Neural progenitor cell (in vitro differentiated cells): ENCODE measurements around the gene EP400. TPM values are rescaled to one million over a fixed set of nuclear protein-coding genes. Genes with fewer than 3 reads are reported as not detected.

Source experiments
- DNase-seq: peaks from one replicate; pipeline ENCODE4 v3.0.0-alpha.2; 2016; ENCODE audit warnings: low spot score
- H2AFZ ChIP-seq: fragments of 200-600 bp; sonication (generic); replicated peaks from 2 replicates; pipeline ENCODE4 v1.6.1; 2016; ENCODE audit warnings: antibody characterized with exemption
- H3F3A ChIP-seq: fragments of 200-600 bp; sonication (generic); 2 replicates; pipeline ENCODE4 v1.6.1; 2016; ENCODE audit warnings: antibody characterized with exemption, low read depth
- H3K27ac ChIP-seq: fragments of 200-600 bp; sonication (generic); 2 replicates; pipeline ENCODE4 v1.5.1; 2016; ENCODE audit warnings: mild to moderate bottlenecking
- H3K27me3 ChIP-seq: fragments of 200-600 bp; sonication (generic); 2 replicates; pipeline ENCODE4 v1.6.1; 2016; ENCODE audit warnings: mild to moderate bottlenecking, moderate library complexity
- H3K36me3 ChIP-seq: fragments of 200-600 bp; sonication (generic); 2 replicates; pipeline ENCODE4 v1.5.1; 2016
- H3K4me1 ChIP-seq: fragments of 200-600 bp; sonication (generic); 2 replicates; pipeline ENCODE4 v1.6.1; 2016; ENCODE audit warnings: mixed run types
- H3K4me2 ChIP-seq: fragments of 200-600 bp; sonication (generic); 2 replicates; pipeline ENCODE4 v1.6.1; 2016
- H3K4me3 ChIP-seq: fragments of 200-600 bp; sonication (generic); 2 replicates; pipeline ENCODE4 v1.5.1; 2016
- H3K79me2 ChIP-seq: fragments of 200-600 bp; sonication (generic); 2 replicates; pipeline ENCODE4 v1.6.1; 2016; ENCODE audit warnings: low read depth
- H3K9ac ChIP-seq: fragments of 200-600 bp; sonication (generic); 2 replicates; pipeline ENCODE4 v1.6.1; 2016
- H3K9me3 ChIP-seq: fragments of 200-600 bp; sonication (generic); 2 replicates; pipeline ENCODE4 v1.5.1; 2016; ENCODE audit warnings: low read depth
- H4K20me1 ChIP-seq: fragments of 200-600 bp; sonication (generic); 2 replicates; pipeline ENCODE4 v1.6.1; 2016; ENCODE audit warnings: low read depth
- H3K27ac Mint-ChIP-seq: 3 replicates; pipeline ENCODE4 v1.8.0; 2021; ENCODE audit warnings: mixed read lengths
- H3K27me3 Mint-ChIP-seq: 2 replicates; pipeline ENCODE4 v1.8.0; 2022; ENCODE audit warnings: low read depth, mild to moderate bottlenecking, inconsistent platforms, moderate library complexity, mixed read lengths; ENCODE audit not compliant: insufficient read depth
- H3K36me3 Mint-ChIP-seq: 3 replicates; pipeline ENCODE4 v1.8.0; 2021; ENCODE audit warnings: mixed read lengths
- H3K4me1 Mint-ChIP-seq: 3 replicates; pipeline ENCODE4 v1.8.0; 2021; ENCODE audit warnings: mixed read lengths
- H3K4me3 Mint-ChIP-seq: 3 replicates; pipeline ENCODE4 v1.8.0; 2021; ENCODE audit warnings: mild to moderate bottlenecking, moderate library complexity, mixed read lengths
- H3K9me3 Mint-ChIP-seq: 3 replicates; pipeline ENCODE4 v1.8.0; 2020; ENCODE audit warnings: mixed read lengths
- CTCF ChIP-seq: fragments of 200-600 bp; sonication (generic); IDR thresholded peaks from 2 replicates; pipeline ENCODE4 v1.5.1; 2017; ENCODE audit warnings: antibody characterized with exemption, mild to moderate bottlenecking
- EZH2 ChIP-seq: fragments of 200-600 bp; sonication (generic); IDR thresholded peaks from 2 replicates; pipeline ENCODE4 v1.6.1; 2017; ENCODE audit warnings: antibody characterized with exemption, mild to moderate bottlenecking, moderate library complexity
- EZH2phosphoT487 ChIP-seq: fragments of 200-600 bp; sonication (generic); IDR thresholded peaks from 2 replicates; pipeline ENCODE4 v1.6.1; 2017; ENCODE audit warnings: antibody characterized with exemption
- total RNA-seq: library from RNA; depleted of rRNA; stranded (reverse); fragments of >200 nt; gene quantifications from 2 replicates; pipeline ENCODE4 v1.2.3, GENCODE V29; 2015; ENCODE audit warnings: low replicate concordance

Gene EP400
- total RNA-seq, 1 donor from 2014 or later: 16.3 TPM

DNA sequence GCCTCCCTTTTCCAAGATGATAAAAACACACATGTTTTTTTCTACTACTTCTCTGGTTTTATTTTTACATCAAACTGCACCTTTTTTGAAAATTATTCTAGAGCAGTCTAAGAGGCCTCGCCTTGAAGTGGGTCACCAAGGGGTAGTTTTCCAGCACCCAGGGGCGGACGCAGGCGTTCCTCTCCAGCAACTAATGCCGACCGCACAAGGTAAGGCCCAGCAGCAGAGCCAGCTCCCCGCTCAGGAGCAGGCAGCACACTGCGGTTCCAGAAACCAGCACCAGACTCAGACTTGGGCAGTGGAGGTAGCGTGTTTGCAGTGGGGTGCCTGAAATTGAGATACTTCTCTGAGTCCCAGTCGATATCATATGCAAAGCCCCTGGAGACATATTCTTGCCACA lies 31.6 kb downstream of the EP400 start:
- Mint-ChIP-seq H3K4me3 (no peak overlapping the region), H3K9me3 (no peaks in the 10 kb centered on the region), H3K4me1 (no peaks in the 10 kb centered on the region), H3K27ac (no peak overlapping the region), H3K36me3 (peaks cover 8% of the 10 kb centered on the region), H3K27me3 (no peaks in the 10 kb centered on the region)
- Histone ChIP-seq H3K4me1 (no peaks in the 10 kb centered on the region), H3K4me2 (no peak overlapping the region), H4K20me1 (no peaks in the 10 kb centered on the region), H2AFZ (no peak overlapping the region), H3K9ac (no peak overlapping the region), H3K27ac (no peak overlapping the region), H3F3A (no peaks in the 10 kb centered on the region), H3K36me3 (no peaks in the 10 kb centered on the region), H3K79me2 (peaks cover 29% of the 10 kb centered on the region), H3K4me3 (no peak overlapping the region), H3K9me3 (no peaks in the 10 kb centered on the region), H3K27me3 (no peaks in the 10 kb centered on the region)
- TF ChIP-seq CTCF (no peak), EZH2phosphoT487 (no peak), EZH2 (no peak)
- no peak for DNase-seq

DNA sequence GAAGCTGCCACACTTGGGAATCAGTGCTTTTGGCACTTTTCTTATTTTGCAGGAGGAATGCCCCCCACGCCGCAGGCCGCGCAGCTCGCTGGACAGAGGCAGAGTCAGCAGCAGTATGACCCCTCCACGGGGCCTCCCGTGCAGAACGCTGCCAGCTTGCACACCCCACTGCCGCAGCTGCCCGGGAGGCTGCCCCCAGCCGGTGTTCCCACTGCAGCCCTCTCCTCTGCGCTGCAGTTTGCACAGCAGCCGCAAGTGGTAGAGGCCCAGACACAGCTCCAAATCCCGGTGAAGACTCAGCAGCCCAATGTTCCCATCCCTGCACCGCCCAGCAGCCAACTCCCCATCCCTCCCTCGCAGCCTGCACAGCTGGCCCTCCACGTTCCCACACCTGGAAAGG lies 32.3 kb downstream of the EP400 start:
- Histone ChIP-seq H3K4me3 (no peak overlapping the region), H3K4me2 (no peak overlapping the region), H4K20me1 (no peaks in the 10 kb centered on the region), H3K36me3 (no peaks in the 10 kb centered on the region), H3K4me1 (peaks cover 5% of the 10 kb centered on the region), H3K79me2 (peaks cover 23% of the 10 kb centered on the region), H3K27ac (no peak overlapping the region), H3F3A (peaks cover under 1% of the 10 kb centered on the region), H2AFZ (no peak overlapping the region), H3K27me3 (no peaks in the 10 kb centered on the region), H3K9ac (no peak overlapping the region), H3K9me3 (no peaks in the 10 kb centered on the region)
- DNase-seq: no peak
- no peaks in the 10 kb centered on the region for H3K27me3 Mint-ChIP-seq
- H3K4me3 Mint-ChIP-seq: no peak overlapping the region
- no peak overlapping the region for H3K27ac Mint-ChIP-seq
- TF ChIP-seq EZH2phosphoT487 (no peak), CTCF (no peak), EZH2 (no peak)
- peaks cover 4% of the 10 kb centered on the region for H3K4me1 Mint-ChIP-seq
- H3K36me3 Mint-ChIP-seq: peaks cover 13% of the 10 kb centered on the region
- no peaks in the 10 kb centered on the region for H3K9me3 Mint-ChIP-seq

GRCh38 chr12:131983026-131983425 lies 33.3 kb downstream of the EP400 start:
- no peak for DNase-seq
- H3K9me3 Mint-ChIP-seq: no peaks in the 10 kb centered on the region
- H3K4me3 Mint-ChIP-seq: no peak overlapping the region
- H3K9ac ChIP-seq: no peak overlapping the region
- H3K79me2 ChIP-seq: peaks cover 13% of the 10 kb centered on the region
- H3K27ac ChIP-seq: no peak overlapping the region
- peaks cover 10% of the 10 kb centered on the region for H3F3A ChIP-seq
- no peak overlapping the region for H3K4me2 ChIP-seq
- H3K4me1 ChIP-seq: peaks cover 13% of the 10 kb centered on the region
- no peaks in the 10 kb centered on the region for H4K20me1 ChIP-seq
- H3K4me3 ChIP-seq: no peak overlapping the region
- no peak overlapping the region for H3K27ac Mint-ChIP-seq
- peaks cover 5% of the 10 kb centered on the region for H3K36me3 ChIP-seq
- peaks cover 8% of the 10 kb centered on the region for H3K4me1 Mint-ChIP-seq
- H3K9me3 ChIP-seq: no peaks in the 10 kb centered on the region
- H3K36me3 Mint-ChIP-seq: peaks cover 19% of the 10 kb centered on the region
- peaks cover 2% of the 10 kb centered on the region for H3K27me3 Mint-ChIP-seq
- H3K27me3 ChIP-seq: no peaks in the 10 kb centered on the region
- no peak overlapping the region for H2AFZ ChIP-seq
- no peak for TF ChIP-seq EZH2
- no peak for TF ChIP-seq EZH2phosphoT487
- no peak for TF ChIP-seq CTCF
